Activated gamma-delta T cell treated with anti-CD3 and anti-CD28 coated beads, Interleukin-2, amount 50 U/mL, for 16 hours (primary cell): ENCODE measurements around the gene CNTN5.

Experiments used
- DNase-seq: peaks from one replicate; pipeline ENCODE4 v3.0.0-alpha.2; 2020; ENCODE audit warnings: low read depth

CNTN5 gene

DNA sequence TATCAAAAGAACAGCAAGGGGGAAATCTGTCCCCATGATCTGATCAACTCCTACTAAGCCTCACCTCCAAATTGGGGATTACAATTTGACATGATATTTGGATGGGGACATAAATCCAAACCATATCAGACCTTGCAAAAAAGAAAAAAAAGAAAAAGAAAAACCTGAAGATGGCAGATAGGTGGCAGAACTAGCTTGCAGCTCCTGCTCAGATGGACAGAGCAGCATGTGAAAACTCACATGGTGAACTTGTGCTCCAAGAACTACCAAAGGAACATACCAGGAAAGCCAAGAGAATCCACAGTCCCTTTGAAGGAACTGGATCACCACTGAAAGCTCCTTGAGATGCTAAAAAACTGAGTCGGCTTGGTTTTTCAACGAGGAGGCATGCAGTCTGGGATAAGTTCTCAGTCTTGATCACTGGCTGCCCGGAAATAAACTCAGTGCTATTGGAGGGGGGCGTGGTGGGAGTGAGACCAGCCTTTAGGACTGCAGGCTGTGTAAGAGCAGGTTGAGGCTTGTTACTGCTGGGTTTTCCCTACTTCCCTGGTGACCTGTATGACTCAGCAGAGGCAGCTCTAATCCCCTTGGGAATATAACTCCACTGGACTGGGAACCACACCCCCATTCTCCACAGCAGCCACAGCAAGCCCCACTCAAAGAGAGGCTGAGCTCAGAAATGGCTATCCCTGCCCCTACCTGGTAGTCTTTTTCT, 1308.0 kb downstream of the CNTN5 start:
- DNase-seq: no peak

DNA sequence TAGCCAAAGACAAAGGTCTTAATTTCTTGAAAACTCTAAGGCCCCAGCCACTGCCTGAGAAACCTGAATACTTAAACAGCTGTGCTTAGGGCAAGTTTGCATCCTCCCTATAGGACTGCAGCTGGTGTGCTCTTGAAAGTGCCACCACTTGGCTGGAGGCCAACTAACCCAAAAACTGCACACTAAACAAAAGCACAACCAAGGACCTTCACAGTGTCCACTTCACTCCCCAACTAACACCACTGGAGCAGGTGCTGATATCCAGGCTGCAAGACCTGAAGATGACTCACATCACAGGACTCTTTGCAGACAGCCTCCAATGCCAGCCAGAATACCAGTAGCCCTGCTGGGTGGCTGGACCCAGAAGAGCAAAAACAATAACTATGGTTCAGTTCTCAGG, 1308.6 kb downstream of the CNTN5 start:
- DNase-seq: no peak

DNA sequence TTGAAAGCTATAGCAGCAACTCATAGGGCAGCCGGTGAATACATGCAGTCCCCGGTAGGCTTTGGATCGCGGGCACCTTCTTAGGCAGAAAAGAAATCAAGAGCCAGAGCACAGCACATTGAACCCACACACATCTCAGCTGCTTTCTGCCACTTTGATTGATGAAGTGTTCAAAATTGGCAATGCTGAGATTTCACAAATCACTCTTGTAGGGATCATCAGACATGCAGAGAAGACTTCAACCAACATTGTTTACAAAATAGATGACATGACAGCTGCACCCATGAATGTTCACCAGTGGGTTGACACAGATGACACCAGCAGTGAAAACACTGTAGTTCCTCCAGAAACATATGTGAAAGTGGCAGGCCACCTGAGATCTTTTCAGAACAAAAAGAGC, 1316.1 kb downstream of the CNTN5 start:
- no peak for DNase-seq

DNA sequence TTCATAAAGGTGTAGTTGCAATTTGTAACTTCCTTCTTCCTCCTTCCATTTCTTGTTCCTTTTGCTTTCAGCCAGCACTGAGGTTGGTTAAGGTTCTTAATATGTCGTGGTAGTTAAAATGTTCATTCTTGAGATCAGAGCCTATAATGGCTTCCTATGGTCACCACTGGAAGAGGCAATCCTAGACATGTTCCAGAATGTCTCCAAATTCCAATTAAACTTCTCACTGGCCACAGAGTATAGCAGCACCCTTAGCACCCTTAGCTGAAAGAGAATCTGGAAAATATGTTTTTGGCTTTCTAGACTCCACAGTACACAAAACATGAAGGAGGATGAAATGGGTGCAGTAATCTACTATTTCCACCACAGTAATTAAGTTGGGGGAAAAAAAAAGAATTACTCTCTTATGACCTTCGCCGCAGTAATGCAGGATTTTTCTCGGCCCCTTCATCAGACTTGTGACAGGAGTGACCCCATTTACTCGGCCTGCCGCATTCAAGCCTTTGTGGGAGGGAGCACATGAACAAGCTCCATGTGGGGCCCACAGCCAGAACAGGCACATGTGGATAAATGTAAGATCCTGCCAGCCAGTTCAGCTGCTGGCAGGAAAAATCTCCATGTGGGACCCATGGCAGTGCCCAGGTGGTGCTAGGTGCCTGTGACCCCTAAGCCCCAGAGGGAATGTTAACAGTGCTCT, 1317.5 kb downstream of the CNTN5 start:
- no peak for DNase-seq

DNA sequence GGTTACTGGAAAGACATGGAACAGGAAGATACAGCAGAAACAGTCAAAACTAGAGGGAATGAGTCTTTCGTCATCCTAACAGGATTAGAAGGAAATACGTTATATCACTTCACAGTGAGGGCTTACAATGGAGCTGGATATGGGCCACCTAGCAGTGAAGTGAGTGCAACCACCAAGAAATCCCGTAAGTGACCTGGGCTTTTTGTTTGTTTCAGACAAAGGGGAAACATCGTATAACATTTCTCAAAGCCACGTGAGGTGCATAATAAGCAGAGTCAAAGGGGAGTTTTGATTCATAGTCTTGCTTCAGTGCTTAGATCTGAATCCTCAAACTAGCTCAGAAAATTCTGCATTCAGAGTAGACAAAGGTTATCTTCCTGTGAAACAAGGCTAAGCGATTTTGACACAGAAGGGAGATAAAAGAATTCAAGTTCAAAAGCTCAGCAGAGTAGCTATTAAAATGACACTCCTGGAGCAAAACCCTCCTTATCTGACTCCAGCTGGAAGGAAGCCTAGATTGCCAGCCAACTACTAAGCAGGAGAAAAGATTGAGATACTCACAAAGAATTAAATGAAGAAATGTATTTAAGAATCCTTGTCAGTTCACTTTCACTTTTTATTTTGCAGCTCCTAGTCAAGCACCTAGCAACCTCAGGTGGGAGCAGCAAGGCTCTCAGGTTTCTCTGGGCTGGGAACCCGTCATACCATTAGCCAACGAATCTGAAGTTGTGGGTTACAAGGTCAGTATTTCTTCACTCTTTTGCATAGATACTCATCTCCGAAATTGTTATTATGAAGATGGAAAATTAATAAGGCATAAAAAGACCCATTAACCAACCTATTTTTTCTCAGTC, 1319.9 kb downstream of the CNTN5 start:
- DNase-seq: no peak

DNA sequence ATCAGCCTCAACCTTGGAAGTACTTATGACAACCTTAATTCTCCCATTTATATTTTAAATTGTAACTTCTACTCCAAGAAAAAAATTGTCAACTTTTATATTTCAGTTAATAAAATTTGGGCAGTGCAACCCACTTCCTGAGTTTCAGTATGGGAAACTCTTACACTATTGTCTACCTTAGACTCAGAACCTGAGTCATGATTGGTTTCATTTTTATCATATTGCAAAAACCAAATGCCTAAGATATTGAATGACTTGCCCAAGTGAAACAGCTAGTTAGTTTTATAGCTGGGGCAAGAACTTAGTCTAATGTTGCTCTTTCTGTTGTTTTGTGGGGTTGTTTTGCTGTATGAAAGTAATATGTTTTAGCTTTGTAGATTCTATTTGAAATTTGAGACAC, 1332.3 kb downstream of the CNTN5 start:
- no peak for DNase-seq

DNA sequence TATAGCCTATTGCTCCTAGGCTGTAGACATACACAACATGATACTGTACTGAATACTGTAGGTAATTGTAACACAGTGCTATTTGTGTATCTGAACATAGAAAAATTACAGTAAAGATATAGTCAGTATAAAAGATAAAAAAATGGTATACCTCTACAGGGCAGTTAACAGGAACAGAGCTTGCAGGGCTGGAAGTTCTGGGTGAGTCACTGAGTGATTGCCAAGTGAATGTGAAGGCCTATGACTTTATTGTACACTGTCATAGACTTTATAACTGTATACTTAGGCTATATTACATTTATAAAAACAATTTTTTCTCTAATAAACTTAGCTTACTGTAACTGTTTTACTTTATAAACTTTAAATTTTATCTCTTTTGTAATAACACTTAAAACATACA, 1334.0 kb downstream of the CNTN5 start:
- DNase-seq: no peak

DNA sequence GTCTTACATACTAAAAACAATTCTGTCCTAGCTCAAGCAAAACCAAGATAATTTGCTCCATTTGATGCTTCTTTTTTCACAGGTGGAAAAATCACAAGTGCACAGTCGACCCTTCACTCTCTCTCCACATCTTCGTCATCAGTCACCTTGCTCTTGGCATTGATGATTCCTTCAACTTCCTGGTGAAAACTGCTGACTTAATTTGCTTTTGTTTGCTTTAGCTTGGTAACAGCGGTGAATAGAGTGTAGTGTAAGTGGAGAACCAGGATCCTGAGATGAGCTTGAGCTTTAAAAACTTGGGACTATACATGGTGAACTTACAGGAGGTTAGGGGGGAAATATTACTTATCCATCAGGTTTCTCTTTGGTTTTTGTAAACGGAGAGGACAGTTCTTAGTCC, 1335.3 kb downstream of the CNTN5 start:
- no peak for DNase-seq

DNA sequence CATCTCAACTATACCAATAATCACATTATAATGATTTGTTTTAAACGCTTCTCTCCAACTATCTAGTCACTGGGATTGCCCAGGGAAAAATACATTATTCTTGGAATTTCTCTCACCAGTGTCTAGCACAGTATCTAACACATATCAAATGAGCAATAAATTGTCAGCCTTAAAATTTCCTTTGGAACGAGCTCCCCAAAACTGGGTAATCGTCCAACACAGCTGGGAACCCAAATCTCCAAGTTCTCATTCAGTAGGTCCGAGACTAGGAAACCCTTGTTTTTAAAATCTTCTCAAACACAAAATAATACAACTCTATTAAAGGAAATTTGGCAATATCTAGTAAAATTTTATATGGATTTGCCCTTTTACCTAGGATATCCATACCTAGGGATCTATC, 1338.5 kb downstream of the CNTN5 start:
- no peak for DNase-seq

DNA sequence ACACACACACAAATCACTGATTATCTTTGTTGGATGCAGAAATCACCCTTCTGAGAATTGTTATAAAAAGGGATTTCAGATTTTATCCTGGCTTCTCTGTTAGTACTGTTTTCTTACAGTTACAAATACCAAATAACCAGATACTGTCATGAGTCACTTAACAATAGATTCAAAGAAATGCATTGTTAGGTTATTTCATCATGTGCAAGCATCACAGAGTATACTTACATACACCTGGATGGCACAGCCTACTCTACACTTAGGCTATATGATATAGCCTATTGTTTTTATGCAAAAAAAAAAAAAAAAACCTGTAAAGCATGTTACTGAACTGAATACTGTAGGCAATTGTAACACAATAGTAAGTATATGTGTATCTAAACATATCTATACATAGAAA, 1347.1 kb downstream of the CNTN5 start:
- DNase-seq: no peak

DNA sequence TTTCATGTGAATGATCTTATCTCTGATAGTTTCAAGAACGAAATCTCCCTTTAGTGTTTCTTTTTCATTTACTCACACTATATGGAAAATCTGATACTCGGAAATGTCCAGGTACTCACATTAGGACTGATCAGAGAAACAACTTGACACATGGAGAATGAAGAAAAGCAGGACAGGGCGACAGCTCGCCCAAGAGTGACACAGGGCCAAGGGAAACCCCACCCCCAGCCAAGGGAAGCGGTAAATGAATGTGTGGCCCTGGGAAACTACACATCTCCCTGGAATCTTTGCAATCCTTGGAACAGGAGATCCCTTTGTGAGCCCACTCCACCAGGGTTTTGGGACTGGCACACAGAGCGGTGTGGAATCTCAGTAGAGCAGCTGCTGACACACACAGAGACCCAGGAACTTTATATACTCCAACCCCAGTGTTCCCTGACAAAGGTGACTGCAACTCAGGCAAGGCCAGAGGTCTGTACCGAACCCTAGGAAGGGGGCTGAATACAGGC, 1362.7 kb downstream of the CNTN5 start:
- DNase-seq: no peak

DNA sequence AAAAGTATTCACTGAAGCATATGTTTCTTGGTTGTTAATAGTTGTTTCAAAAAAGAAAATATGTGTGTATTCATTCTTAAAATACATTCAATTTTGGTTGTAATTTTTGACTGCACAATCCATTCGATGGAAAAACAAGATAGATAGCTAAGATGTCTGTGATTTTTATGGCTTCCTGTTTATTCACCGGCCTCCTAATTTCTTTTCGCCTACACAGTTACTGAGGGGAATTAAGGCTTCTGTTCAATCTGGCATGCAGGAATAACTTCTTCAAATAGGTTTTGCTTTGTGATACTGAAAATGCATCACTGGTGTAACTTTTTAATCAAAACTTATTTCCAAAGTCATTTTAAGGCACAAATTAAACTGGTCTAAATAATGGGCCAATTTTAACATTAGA, 1375.5 kb downstream of the CNTN5 start:
- DNase-seq: no peak

DNA sequence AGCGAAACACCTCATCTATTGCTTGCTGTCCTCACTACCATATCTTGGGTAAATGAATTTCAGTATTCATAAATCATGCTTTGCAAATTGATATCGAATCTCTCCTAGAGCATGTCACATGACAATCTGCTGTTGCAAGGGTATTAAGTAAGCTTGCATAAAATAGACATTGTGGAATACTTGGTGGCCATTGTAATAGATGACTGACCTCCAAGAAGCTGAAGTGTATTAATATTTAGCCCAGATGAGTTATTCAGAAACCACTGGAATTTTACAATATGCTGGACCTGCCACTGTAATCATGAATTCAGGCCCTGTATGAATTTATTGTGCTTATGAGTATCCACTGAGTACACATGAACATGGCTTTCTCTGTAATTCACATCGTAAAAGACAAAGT, 1376.7 kb downstream of the CNTN5 start:
- DNase-seq: no peak

DNA sequence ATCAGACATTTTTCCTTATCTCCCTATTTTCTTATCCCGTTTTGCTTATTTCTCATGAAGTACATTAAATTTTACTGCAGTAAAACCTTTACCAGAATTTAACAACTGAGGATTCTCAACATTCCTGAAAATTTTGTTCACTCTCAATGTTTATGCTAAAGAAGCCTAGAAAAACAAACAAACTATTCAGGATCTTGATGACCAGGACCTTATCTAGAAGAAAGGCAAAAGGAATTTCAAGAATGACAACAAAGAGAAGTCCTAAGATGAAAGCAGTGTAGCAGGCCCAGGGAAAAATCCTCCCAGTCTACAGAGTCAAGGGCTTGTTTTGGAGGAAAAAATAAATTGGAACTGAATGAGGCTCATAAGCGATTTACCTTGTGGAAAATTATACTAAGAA, 1383.1 kb downstream of the CNTN5 start:
- no peak for DNase-seq

DNA sequence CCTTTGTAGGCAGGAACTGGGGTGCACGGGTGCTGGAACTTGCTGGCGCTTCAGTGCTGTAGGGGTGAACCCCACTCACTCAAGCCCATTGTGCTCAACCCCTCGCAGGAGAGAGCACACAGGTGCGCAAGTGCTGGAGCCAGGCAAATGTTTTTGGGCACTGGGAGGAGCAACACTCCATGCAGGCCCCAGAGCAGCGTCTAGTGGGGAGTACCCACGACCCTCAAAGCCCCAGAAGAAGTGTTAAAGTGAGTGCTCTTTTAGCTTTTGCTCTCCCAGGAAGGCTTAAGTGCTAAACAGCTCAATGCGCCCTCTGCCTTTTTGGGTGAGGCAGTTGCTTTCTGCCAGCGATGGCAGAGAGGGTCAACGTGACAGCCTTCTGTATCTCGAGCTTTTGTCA, 1384.2 kb downstream of the CNTN5 start:
- DNase-seq: no peak
